WTC11 (cell line): ENCODE measurements around the gene KCNQ2. TPM values are rescaled to one million over a fixed set of nuclear protein-coding genes. Genes with fewer than 3 reads are reported as not detected.

Source experiments
- ATAC-seq: fragments of 200-7000 bp; cut with Tn5 transposase; 2 replicates; pipeline ENCODE4 v1.10.0; 2021; ENCODE audit warnings: mild to moderate bottlenecking, moderate library complexity
- CTCF ChIA-PET: fragments of 300-600 bp; sonication (Branson Sonifier 250); formaldehyde crosslinking; loops from one replicate; lab custom pipeline; 2021; ENCODE audit warnings: antibody characterized with exemption; lab: Charles Lee
- POLR2A ChIA-PET: fragments of 350-600 bp; sonication (Branson Sonifier 250); formaldehyde crosslinking; loops from one replicate; lab custom pipeline; 2021; ENCODE audit warnings: antibody characterized with exemption; lab: Charles Lee
- DNase-seq: peaks from one replicate; pipeline ENCODE4 v3.0.0; 2021; ENCODE audit warnings: low spot score
- H3K27ac Mint-ChIP-seq: 2 replicates; pipeline ENCODE4 v1.8.0; 2021; ENCODE audit warnings: mixed read lengths
- H3K27me3 Mint-ChIP-seq: 2 replicates; pipeline ENCODE4 v1.8.0; 2021; ENCODE audit warnings: low read depth, mild to moderate bottlenecking, moderate library complexity, mixed read lengths
- H3K36me3 Mint-ChIP-seq: 2 replicates; pipeline ENCODE4 v1.8.0; 2021; ENCODE audit warnings: mixed read lengths
- H3K4me1 Mint-ChIP-seq: 2 replicates; pipeline ENCODE4 v1.8.0; 2022; ENCODE audit warnings: mixed read lengths
- H3K4me3 Mint-ChIP-seq: 2 replicates; pipeline ENCODE4 v1.8.0; 2021; ENCODE audit warnings: mild to moderate bottlenecking, moderate library complexity, mixed read lengths
- H3K9me3 Mint-ChIP-seq: 2 replicates; pipeline ENCODE4 v1.8.0; 2021; ENCODE audit warnings: mixed read lengths
- CTCF ChIP-seq: fragments of 200-600 bp; IDR thresholded peaks from 2 replicates; pipeline ENCODE4 v1.8.0; 2022; ENCODE audit warnings: antibody characterized with exemption
- ETV6 ChIP-seq: sonication (generic); formaldehyde crosslinking; IDR thresholded peaks from 2 replicates; pipeline ENCODE4 v1.8.1; 2022; ENCODE audit warnings: mild to moderate bottlenecking, missing genetic modification reagents
- IRF1 ChIP-seq: sonication (generic); formaldehyde crosslinking; IDR thresholded peaks from 2 replicates; pipeline ENCODE4 v1.8.0; 2023; ENCODE audit warnings: missing genetic modification reagents
- KAT7 ChIP-seq: sonication (generic); formaldehyde crosslinking; IDR thresholded peaks from 2 replicates; pipeline ENCODE4 v1.8.1; 2023; ENCODE audit warnings: missing genetic modification reagents, mild to moderate bottlenecking, borderline replicate concordance
- PRDM15 ChIP-seq: sonication (generic); formaldehyde crosslinking; IDR thresholded peaks from 2 replicates; pipeline ENCODE4 v1.8.0; 2022; ENCODE audit warnings: missing genetic modification reagents
- SOX15 ChIP-seq: fragments of 250-450 bp; sonication (Bioruptor Pico); IDR thresholded peaks from 2 replicates; pipeline ENCODE4 v1.9.0; 2021; ENCODE audit warnings: mild to moderate bottlenecking
- TCF7 ChIP-seq: sonication (generic); formaldehyde crosslinking; IDR thresholded peaks from 2 replicates; pipeline ENCODE4 v1.8.0; 2022; ENCODE audit warnings: mild to moderate bottlenecking, low read depth, missing genetic modification reagents, moderate library complexity
- TEAD4 ChIP-seq: sonication (generic); formaldehyde crosslinking; IDR thresholded peaks from 2 replicates; pipeline ENCODE4 v1.8.0; 2022; ENCODE audit warnings: mild to moderate bottlenecking, missing genetic modification reagents
- ZNF219 ChIP-seq: sonication (generic); formaldehyde crosslinking; IDR thresholded peaks from 2 replicates; pipeline ENCODE4 v1.8.0; 2023; ENCODE audit warnings: missing genetic modification reagents, mild to moderate bottlenecking, borderline replicate concordance
- ZNF317 ChIP-seq: sonication (generic); formaldehyde crosslinking; IDR thresholded peaks from 2 replicates; pipeline ENCODE4 v1.8.1; 2023; ENCODE audit warnings: low read depth, mild to moderate bottlenecking, moderate library complexity, missing genetic modification reagents, borderline replicate concordance
- ZNF423 ChIP-seq: fragments of 250-450 bp; sonication (Bioruptor Pico); IDR thresholded peaks from 2 replicates; pipeline ENCODE4 v2.1.2; 2022; ENCODE audit warnings: mild to moderate bottlenecking, moderate library complexity
- total RNA-seq: library from RNA; stranded (reverse); gene quantifications from 3 replicates; pipeline ENCODE4 v1.2.3, GENCODE V29; 2021
- TF ChIP-seq, protein P1 (sequence below): sonication (generic); formaldehyde crosslinking; IDR thresholded peaks from 2 replicates; pipeline ENCODE4 v1.8.0; 2022; ENCODE audit warnings: mild to moderate bottlenecking, missing genetic modification reagents
- TF ChIP-seq, protein P2 (sequence below): sonication (generic); formaldehyde crosslinking; IDR thresholded peaks from 2 replicates; pipeline ENCODE4 v1.8.0; 2022; ENCODE audit warnings: mild to moderate bottlenecking, missing genetic modification reagents
- TF ChIP-seq, protein P3 (sequence below): fragments of 250-450 bp; sonication (Bioruptor Pico); IDR thresholded peaks from 2 replicates; pipeline ENCODE4 v1.9.0; 2021; ENCODE audit warnings: mild to moderate bottlenecking
- TF ChIP-seq, protein P4 (sequence below): sonication (generic); formaldehyde crosslinking; IDR thresholded peaks from 2 replicates; pipeline ENCODE4 v1.8.0; 2023; ENCODE audit warnings: missing genetic modification reagents, mild to moderate bottlenecking, borderline replicate concordance

KCNQ2 gene
- total RNA-seq, 1 experiment from 2014 or later: 99.8 TPM

DNA sequence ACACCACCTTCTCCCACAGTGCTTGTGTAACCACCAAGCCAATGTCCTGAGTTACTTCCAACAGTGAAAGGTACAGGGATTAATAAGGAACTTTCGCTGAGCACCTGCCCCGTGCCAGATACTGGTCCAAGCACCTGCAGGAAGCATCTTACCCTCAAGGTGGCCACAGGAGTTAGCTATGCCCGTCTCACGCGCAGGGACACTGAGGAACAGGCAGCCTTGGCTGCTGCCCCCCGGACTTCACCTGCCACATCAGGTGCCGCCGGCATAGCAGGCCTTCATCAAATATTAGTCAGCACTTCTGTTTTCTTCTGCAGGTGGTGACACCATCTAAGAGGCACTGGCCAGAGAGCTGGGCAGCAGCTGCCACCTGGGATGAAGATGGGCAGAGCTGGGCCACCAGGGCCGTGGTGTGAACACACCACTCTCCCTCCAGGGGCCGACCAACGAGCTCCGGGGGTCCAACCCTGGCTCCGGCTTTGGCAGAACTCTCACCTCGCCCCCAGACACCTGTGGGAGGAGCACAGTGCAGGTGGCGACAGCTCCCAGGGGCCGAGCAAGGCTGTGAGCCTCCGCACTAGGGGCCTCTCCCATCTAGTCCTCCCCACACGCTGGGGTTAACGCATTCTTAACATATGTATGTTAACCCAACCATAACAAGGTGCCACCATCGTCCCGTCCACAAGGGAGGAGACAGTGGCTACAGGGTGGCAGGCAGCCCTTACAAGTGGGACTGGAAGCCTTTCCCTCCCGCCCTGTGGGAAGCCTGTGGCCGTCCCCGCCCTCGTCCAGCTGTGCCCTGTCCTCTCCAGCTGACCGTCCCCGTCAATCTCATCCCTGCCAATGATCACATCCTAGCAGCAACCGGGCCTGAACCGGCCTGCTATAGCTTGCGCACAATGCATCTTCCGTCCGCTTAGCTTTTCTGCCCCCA is 45.2 kb upstream of the KCNQ2 start:
- POLR2A ChIA-PET: no interaction called here
- H3K4me1 Mint-ChIP-seq: peaks cover 14% of the 10 kb centered on the region

More for the DNA sequence above, 45.2 kb upstream of the KCNQ2 start:
- Mint-ChIP-seq H3K9me3 (peaks cover 8% of the 10 kb centered on the region; the same call in 1 of the 2 replicates), H3K27me3 (peaks cover 12% of the 10 kb centered on the region), H3K36me3 (peaks cover 6% of the 10 kb centered on the region), H3K27ac (peak overlapping the region; percentile 2; the same call in 1 of the 2 replicates), H3K4me3 (no peak overlapping the region)
- TF ChIP-seq ZNF317 (no peak), TEAD4 (CRISPR knock-in tag) (no peak), ZNF423 (no peak), SOX15 (CRISPR knock-in tag) (no peak), TCF7 (no peak), CTCF (no peak), ZNF219 (CRISPR knock-in tag) (no peak), ETV6 (no peak), IRF1 (CRISPR knock-in tag) (no peak), KAT7 (CRISPR knock-in tag) (no peak), PRDM15 (CRISPR knock-in tag) (no peak)
- TF ChIP-seq, protein P1, sequence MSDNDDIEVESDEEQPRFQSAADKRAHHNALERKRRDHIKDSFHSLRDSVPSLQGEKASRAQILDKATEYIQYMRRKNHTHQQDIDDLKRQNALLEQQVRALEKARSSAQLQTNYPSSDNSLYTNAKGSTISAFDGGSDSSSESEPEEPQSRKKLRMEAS (CRISPR knock-in tag): no peak
- TF ChIP-seq, protein P2, sequence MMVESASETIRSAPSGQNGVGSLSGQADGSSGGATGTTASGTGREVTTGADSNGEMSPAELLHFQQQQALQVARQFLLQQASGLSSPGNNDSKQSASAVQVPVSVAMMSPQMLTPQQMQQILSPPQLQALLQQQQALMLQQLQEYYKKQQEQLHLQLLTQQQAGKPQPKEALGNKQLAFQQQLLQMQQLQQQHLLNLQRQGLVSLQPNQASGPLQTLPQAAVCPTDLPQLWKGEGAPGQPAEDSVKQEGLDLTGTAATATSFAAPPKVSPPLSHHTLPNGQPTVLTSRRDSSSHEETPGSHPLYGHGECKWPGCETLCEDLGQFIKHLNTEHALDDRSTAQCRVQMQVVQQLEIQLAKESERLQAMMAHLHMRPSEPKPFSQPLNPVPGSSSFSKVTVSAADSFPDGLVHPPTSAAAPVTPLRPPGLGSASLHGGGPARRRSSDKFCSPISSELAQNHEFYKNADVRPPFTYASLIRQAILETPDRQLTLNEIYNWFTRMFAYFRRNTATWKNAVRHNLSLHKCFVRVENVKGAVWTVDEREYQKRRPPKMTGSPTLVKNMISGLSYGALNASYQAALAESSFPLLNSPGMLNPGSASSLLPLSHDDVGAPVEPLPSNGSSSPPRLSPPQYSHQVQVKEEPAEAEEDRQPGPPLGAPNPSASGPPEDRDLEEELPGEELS (CRISPR knock-in tag): no peak
- TF ChIP-seq, protein P3, sequence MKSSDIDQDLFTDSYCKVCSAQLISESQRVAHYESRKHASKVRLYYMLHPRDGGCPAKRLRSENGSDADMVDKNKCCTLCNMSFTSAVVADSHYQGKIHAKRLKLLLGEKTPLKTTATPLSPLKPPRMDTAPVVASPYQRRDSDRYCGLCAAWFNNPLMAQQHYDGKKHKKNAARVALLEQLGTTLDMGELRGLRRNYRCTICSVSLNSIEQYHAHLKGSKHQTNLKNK (CRISPR knock-in tag): no peak
- TF ChIP-seq, protein P4, sequence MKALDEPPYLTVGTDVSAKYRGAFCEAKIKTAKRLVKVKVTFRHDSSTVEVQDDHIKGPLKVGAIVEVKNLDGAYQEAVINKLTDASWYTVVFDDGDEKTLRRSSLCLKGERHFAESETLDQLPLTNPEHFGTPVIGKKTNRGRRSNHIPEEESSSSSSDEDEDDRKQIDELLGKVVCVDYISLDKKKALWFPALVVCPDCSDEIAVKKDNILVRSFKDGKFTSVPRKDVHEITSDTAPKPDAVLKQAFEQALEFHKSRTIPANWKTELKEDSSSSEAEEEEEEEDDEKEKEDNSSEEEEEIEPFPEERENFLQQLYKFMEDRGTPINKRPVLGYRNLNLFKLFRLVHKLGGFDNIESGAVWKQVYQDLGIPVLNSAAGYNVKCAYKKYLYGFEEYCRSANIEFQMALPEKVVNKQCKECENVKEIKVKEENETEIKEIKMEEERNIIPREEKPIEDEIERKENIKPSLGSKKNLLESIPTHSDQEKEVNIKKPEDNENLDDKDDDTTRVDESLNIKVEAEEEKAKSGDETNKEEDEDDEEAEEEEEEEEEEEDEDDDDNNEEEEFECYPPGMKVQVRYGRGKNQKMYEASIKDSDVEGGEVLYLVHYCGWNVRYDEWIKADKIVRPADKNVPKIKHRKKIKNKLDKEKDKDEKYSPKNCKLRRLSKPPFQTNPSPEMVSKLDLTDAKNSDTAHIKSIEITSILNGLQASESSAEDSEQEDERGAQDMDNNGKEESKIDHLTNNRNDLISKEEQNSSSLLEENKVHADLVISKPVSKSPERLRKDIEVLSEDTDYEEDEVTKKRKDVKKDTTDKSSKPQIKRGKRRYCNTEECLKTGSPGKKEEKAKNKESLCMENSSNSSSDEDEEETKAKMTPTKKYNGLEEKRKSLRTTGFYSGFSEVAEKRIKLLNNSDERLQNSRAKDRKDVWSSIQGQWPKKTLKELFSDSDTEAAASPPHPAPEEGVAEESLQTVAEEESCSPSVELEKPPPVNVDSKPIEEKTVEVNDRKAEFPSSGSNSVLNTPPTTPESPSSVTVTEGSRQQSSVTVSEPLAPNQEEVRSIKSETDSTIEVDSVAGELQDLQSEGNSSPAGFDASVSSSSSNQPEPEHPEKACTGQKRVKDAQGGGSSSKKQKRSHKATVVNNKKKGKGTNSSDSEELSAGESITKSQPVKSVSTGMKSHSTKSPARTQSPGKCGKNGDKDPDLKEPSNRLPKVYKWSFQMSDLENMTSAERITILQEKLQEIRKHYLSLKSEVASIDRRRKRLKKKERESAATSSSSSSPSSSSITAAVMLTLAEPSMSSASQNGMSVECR (CRISPR knock-in tag): no peak
- no peak for ATAC-seq
- CTCF ChIA-PET: interaction anchor here (1.3 to 1.4 kb wide), 2 partner anchors 20 to 21 kb away, joined by 8 to 11 read pairs; partner anchors contain the start of gene PTK6
- DNase-seq: no peak
